Spleen (tissue), 11 donors: ENCODE measurements around the gene TERB2. TPM values are rescaled to one million over a fixed set of nuclear protein-coding genes. Genes with fewer than 3 reads are reported as not detected.
"Not testable (repeated sequence)": the region's sequence is repeated elsewhere in the genome, so short reads cannot be mapped to it uniquely, and the experiment has no call there.

Experiments used
- DNase-seq: peaks from one replicate; pipeline ENCODE4 v3.0.0-alpha.2; 2020
- H3K27ac ChIP-seq, 8 donors: fragments of 200-600 bp; sonication (generic) in 7 of 8; 1 replicate in 4 of 8; 2 replicates in 4 of 8; pipeline versions ENCODE4 v1.5.0 to v1.8.0; 2016 to 2021; ENCODE audit warnings: inconsistent platforms in 4 of 8, mild to moderate bottlenecking in 4 of 8, moderate library complexity in 1 of 8
- H3K27me3 ChIP-seq, 7 donors: fragments of 200-600 bp; sonication (generic) in 6 of 7; replicated peaks in 1 of 7; 1 replicate in 4 of 7; 2 replicates in 3 of 7; pipeline versions ENCODE4 v1.5.0 to v1.8.0; 2016 to 2021; ENCODE audit warnings: inconsistent platforms in 3 of 7, mild to moderate bottlenecking in 1 of 7
- H3K36me3 ChIP-seq, 6 donors: fragments of 200-600 bp; sonication (generic) in 5 of 6; 1 replicate in 4 of 6; 2 replicates in 2 of 6; pipeline versions ENCODE4 v1.5.0 to v1.8.0; 2016 to 2021; ENCODE audit warnings: inconsistent platforms in 2 of 6
- H3K4me1 ChIP-seq, 6 donors: fragments of 200-600 bp; sonication (generic) in 5 of 6; 1 replicate in 3 of 6; 2 replicates in 3 of 6; pipeline versions ENCODE4 v1.5.0 to v1.8.0; 2016 to 2021; ENCODE audit warnings: inconsistent platforms in 3 of 6
- H3K4me3 ChIP-seq, 8 donors: fragments of 200-600 bp; sonication (generic) in 7 of 8; 1 replicate in 4 of 8; 2 replicates in 4 of 8; pipeline versions ENCODE4 v1.5.0 to v1.8.0; 2016 to 2021; ENCODE audit warnings: inconsistent platforms in 4 of 8, mild to moderate bottlenecking in 4 of 8, moderate library complexity in 2 of 8
- H3K9me3 ChIP-seq, 8 donors: fragments of 200-600 bp; sonication (generic) in 7 of 8; 1 replicate in 4 of 8; 2 replicates in 4 of 8; pipeline versions ENCODE4 v1.5.0 to v1.8.0; 2016 to 2021; ENCODE audit warnings: inconsistent platforms in 4 of 8
- WGBS, 5 donors: extraction: QIAGEN DNeasy Blood & Tissue Kit in 3 of 5; methylation state at CpG; one replicate each; pipeline versions ENCODE4 v1.1.5 to v1.1.7; 2013 to 2018; 5-methylcytosine and 5-hydroxymethylcytosine counted together
- intact Hi-C: fragments of 100-400 bp; cut with DNase I; formaldehyde crosslinking; loops from one replicate; pipeline ENCODE4 v1.15.0; 2023; ENCODE audit warnings: low total_unique reads
- polyA plus RNA-seq, 3 donors: library from polyadenylated mRNA; stranded (reverse); fragments of 200-250 nt; gene quantifications; one replicate each; pipeline ENCODE4 v1.2.1, GENCODE V29; 2013
- total RNA-seq, 7 donors: library from RNA; depleted of rRNA in 3 of 7; stranded (reverse); fragments of >200 nt in 3 of 7; fragmentation: NEBNext Ultra II Directional in 4 of 7; extraction: Animal tissue kit (Norgen Biotek cat#: 25700) in 4 of 7; gene quantifications; one replicate each; pipeline versions ENCODE4 v1.1.0 to v1.2.1, GENCODE V29; 2016 to 2021
- donor health status: healthy with polysubstance abuse.
- donor health status: DM: no; HTN: no; CAD: no; lungs with moderate emphysema.
- donor health status: DM: no; HTN: no; CAD: no.
- donor health status: Bipolar disorder and iron deficiency.
- donor health status: healthy.
- donor health status: DM: no; HTN: no; CAD: no.
- donor health status: DM: yes; HTN: yes; CAD: no.

TERB2 gene
- total and polyA plus RNA-seq, 10 donors, result not detected

DNA sequence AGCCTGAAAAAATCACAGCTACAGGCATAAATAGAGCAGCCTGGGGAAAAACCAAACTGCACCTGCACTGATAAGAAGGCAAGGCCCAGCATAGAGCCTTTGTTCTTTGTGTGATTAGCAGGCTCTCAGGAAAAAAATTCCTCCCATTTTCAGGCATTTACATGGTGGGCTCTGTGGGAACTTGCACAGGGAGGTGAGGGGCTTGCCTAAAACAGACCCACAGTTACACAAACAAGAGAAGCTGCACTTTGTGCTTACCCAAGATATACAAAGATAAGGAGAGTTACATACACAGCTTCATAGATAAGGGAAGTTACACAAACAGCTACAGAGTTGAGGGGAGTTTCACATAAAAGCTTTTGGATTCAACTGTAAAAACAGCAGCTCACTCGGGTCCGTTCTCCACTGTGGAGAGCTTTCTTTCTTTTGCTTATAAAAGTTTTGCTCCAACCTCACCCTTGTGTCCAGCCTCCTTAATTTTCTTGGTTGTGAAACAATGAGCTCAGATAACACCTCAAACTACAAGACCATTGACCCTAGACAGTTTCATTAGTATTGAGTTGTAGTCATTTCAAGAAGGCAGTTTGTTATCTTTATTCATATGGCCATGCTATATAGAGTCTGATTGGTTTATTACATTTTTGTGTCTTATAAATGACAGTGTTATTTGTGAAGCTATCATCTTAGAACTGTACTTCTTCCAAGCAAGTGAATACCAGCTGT is 23.3 kb downstream of the TERB2 start:
- H3K36me3 ChIP-seq, intact Hi-C loops, H3K27ac ChIP-seq, H3K4me1 ChIP-seq, H3K9me3 ChIP-seq, H3K4me3 ChIP-seq, H3K27me3 ChIP-seq, DNase-seq: not testable (repeated sequence)
- 47 to 81% (median 64%) methylated on average over 2 of the region's 2 CpGs for WGBS, 5 donors

DNA sequence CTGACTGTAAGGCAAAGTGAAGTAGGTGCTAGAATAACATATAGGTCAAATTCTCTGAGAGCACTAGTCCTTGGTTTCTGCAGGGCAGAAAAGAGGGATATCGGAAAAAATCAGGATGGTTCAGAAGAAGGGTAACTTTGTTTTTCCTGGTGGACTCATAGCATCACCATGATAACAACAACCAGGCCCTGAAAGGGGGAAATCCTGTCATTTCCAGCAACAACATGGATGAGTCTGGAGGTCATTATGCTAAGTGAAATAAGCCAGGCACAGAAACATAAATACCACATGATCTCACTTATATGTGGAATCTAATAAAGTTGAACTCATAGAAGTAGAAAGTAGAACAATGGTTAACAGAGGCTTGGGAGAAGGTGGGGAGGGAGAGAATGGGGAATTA is 27.7 kb downstream of the TERB2 start:
- DNase-seq, H3K9me3 ChIP-seq, H3K4me3 ChIP-seq, H3K27me3 ChIP-seq, intact Hi-C loops, H3K36me3 ChIP-seq, H3K4me1 ChIP-seq, H3K27ac ChIP-seq: not testable (repeated sequence)
- WGBS, 5 donors, result 76 to 86% (median 84%) methylated on average over 1 of the region's 1 CpG

DNA sequence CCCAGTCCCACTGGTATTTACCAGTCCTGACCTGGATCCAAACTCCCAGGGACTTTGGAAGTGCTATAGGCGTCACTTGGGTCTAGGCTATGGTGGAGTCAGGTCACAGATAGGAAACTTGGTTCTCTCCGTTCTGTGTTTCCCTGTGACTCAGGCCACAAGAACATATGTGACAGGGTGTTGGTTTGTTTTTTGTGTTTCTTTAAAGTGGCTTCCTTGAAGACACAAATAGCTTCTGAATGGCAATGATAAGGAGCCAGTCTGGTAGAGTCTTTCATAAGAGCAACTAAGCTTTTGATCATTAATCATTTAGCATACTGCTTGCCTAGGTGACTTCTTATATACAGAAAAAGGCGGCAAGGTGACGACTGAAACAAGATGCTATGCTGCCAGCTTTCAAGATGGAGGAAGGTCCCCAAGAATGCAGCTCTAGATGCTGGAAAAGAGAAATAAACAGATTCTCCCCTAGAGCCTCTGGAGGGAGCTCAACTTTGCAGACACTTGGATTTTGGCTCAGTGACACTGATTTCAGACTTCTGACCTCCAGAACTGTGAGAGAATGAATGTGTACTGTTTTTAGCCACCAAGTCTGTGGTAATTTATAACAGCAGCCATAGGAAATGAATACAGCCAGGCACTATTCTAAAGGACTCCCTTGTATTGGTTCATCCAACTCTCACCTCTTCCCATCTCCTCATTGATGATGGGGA is 30.0 kb downstream of the TERB2 start:
- H3K36me3 ChIP-seq, H3K9me3 ChIP-seq, H3K27me3 ChIP-seq, H3K27ac ChIP-seq, DNase-seq, H3K4me1 ChIP-seq, intact Hi-C loops, H3K4me3 ChIP-seq: not testable (repeated sequence)
- WGBS, 5 donors, result 75 to 85% (median 83%) methylated on average over 4 of the region's 4 CpGs

DNA sequence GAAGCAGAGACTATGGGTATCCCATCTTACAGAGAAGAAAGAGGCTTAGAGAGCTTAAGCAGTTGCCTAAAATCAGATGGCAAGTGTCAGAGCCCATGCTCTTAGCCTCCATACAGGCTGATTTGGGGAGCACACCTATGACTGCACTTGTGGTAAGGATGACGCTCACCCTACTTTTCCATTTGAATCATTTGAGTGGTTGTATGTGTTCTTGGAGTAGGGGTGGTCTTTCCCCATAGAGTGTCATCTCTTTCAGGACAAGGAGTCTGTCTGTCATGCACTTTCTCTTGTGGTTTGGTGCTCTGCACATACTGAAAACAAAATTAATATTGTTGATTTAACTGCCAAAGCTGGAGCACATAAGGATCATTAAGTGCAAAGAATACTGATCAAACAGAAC is 31.2 kb downstream of the TERB2 start:
- intact Hi-C loops, H3K27me3 ChIP-seq, H3K9me3 ChIP-seq, H3K36me3 ChIP-seq, H3K4me3 ChIP-seq, DNase-seq, H3K27ac ChIP-seq, H3K4me1 ChIP-seq: not testable (repeated sequence)
- 67 to 100% (median 89%) methylated on average over 1 of the region's 1 CpG; no CpG with 5 or more reads in 1 of the 5 donors for WGBS, 5 donors

DNA sequence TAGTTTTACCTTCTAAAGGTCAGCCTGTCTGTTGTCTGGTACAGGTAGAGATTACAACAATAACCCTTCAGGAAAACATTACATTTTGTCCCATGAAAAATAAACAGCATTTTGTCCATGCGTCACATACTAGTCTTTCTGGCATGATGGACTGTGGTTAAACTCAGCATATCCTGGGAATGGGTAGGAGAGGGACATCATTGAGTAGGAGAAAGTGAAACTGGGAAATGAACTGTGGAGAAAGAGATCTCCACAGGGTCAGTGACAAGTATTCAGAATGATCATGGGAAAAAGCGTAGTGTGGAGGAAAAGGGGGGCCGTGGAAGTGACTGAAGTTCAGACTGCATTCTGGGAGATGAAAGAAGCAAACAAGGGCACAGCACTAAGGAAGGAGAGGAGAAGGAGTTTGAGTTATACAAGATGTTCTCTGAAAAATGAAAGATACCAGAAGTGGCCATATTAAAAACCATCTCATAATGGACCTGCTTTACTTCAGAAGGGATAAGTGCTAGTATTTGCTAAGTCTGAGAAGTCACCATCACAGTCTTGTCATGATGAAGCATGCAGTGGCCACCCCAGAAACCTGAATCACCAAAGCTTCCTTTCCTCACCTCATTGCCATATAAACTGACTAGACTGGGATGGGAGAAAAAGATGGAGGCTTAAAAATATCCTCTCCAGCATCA is 31.8 kb downstream of the TERB2 start:
- intact Hi-C loops, H3K36me3 ChIP-seq, H3K27me3 ChIP-seq, H3K4me3 ChIP-seq, H3K27ac ChIP-seq, H3K4me1 ChIP-seq, DNase-seq, H3K9me3 ChIP-seq: not testable (repeated sequence)
- WGBS, 5 donors, result 63 to 93% (median 79%) methylated on average over 1 to 3 of the region's 3 CpGs

DNA sequence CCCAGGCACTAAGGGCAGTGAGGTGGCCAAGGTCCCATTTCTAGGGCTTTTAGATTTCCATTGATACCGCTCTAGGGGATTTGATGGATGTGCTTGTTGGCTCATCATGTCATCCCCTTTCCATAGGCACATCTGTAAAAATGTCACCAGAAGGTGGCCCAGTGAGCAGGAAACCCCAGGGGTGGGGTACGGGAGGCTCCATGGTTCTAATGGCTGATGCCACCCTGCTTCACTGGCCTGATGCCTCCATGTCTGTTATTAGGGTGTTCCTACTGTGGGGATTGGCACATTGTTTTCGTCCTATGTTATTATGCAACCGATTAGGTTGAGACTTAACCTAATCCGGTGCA is 32.4 kb downstream of the TERB2 start:
- H3K27me3 ChIP-seq, H3K9me3 ChIP-seq, H3K4me3 ChIP-seq, H3K36me3 ChIP-seq, H3K27ac ChIP-seq, H3K4me1 ChIP-seq, intact Hi-C loops, DNase-seq: not testable (repeated sequence)
- 74 to 96% (median 85%) methylated on average over 3 to 5 of the region's 5 CpGs for WGBS, 5 donors

DNA sequence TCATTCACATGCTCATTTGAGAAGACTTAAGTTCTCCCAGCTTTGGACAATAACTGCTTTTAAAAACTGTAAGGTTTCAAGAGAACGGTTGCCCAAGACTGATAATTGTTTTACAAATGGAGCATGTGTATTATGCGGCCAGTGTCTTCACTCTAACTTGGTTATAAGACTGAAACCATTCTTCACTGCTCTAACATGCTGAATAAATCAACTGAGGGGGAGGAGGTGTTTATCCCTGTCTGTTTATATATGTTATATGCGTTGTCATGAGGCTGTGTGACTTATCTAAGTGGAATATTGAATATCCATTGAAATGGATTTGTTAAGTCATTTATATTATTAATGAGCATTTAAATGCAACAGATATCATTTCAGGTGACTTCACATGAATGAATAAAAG is 41.1 kb downstream of the TERB2 start:
- H3K4me3 ChIP-seq, H3K27ac ChIP-seq, H3K9me3 ChIP-seq, H3K36me3 ChIP-seq, DNase-seq, intact Hi-C loops, H3K27me3 ChIP-seq, H3K4me1 ChIP-seq: not testable (repeated sequence)
- WGBS, 5 donors, result 80 to 91% (median 87%) methylated on average over 3 of the region's 3 CpGs
